ENCODE measurements around the gene ASCC3.
"Not testable (repeated sequence)": the region's sequence is repeated elsewhere in the genome, so short reads cannot be mapped to it uniquely, and the experiment has no call there.

The ASCC3 gene

DNA sequence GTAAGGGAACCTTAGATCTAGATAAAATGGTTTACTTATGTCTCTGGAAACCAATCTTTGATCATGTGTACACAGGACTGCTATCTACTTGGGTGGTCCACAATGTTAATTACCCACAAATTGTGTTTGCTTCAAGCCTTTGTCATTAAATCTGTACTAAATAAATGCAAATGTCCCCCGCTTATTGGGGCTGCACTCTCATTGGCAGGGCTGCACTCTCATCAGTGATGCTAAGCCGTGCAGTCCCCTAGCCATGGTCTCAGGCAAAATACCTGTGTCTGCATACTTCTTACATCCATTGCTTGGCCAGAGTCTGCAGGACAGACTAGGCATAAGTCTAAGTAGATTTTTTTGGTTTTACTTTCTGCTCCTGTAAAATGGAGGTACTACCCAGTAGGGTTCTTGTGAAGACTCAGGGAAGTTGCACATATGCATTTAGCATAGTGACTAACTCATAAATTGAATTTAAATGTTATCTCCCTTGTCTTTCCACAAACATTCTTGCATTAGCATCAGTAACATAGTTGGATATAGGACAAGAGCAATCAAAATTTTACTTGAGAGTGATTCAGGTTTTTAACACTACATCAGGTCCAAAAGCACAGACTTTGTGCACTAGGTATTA lies 117.4 kb downstream of the ASCC3 start:
- H3K9ac ChIP-seq (ENCODE audit: low read depth, low read length) = no peak overlapping the region
- no peaks in the 10 kb centered on the region for H4K20me1 ChIP-seq (ENCODE audit: insufficient read depth, low read length)
- no peaks in the 10 kb centered on the region for H3K79me2 ChIP-seq (ENCODE audit: insufficient read depth, low read length)
- no peak for ATAC-seq (ENCODE audit: insufficient read depth, low read depth)
- no peaks in the 10 kb centered on the region for H3K4me1 ChIP-seq (ENCODE audit: insufficient read depth, low read length)
- peaks cover 76% of the 10 kb centered on the region for H3K36me3 ChIP-seq (ENCODE audit: insufficient read depth, low read length)
- TF ChIP-seq EZH2 (IDR thresholded peaks at IDR 0.05; ENCODE audit: borderline replicate concordance, low read depth, low read length, severe bottlenecking) = no peak
- TF ChIP-seq, protein P1, sequence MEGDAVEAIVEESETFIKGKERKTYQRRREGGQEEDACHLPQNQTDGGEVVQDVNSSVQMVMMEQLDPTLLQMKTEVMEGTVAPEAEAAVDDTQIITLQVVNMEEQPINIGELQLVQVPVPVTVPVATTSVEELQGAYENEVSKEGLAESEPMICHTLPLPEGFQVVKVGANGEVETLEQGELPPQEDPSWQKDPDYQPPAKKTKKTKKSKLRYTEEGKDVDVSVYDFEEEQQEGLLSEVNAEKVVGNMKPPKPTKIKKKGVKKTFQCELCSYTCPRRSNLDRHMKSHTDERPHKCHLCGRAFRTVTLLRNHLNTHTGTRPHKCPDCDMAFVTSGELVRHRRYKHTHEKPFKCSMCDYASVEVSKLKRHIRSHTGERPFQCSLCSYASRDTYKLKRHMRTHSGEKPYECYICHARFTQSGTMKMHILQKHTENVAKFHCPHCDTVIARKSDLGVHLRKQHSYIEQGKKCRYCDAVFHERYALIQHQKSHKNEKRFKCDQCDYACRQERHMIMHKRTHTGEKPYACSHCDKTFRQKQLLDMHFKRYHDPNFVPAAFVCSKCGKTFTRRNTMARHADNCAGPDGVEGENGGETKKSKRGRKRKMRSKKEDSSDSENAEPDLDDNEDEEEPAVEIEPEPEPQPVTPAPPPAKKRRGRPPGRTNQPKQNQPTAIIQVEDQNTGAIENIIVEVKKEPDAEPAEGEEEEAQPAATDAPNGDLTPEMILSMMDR (IDR thresholded peaks at IDR 0.05; ENCODE audit: borderline replicate concordance, extremely low read depth, low read length, poor library complexity, severe bottlenecking) = no peak
- H3K4me2 ChIP-seq (ENCODE audit: insufficient read depth, low read length) = no peak overlapping the region
- DNase-seq = no peak
- H3K27me3 ChIP-seq (ENCODE audit: insufficient read depth, low read length, poor library complexity) = no peaks in the 10 kb centered on the region
- H3K27ac ChIP-seq (ENCODE audit: low read length) = no peak overlapping the region
- H3K4me3 ChIP-seq (ENCODE audit: low read depth in 1 of 2, low read length in 2 of 2) = no peak overlapping the region
- H3K9me3 ChIP-seq (ENCODE audit: insufficient read depth, low read length, severe bottlenecking) = peaks cover 26% of the 10 kb centered on the region
- no peak overlapping the region for H2AFZ ChIP-seq (ENCODE audit: low read depth, low read length)

DNA sequence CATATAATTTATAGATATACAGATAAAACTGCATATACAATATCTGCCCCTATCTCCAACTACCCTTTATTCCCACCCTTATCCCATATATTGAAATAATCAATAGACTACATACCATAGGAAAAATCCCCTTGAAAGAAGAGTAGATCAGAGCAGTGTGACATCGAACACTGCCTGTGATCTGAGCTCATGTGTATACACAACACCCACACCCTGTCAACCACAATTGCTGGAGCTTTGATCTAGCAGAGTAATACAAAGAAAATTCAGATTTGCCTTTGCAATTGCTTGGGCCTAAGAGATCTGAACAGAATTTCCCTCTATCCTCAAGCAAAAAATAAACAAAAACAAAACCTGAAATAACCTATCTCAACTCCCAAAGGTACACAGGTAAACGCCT lies 119.3 kb downstream of the ASCC3 start:
- no peak for ATAC-seq (ENCODE audit: insufficient read depth, low read depth)
- Histone ChIP-seq H3K27me3 (ENCODE audit: insufficient read depth, low read length, poor library complexity) (no peaks in the 10 kb centered on the region), H3K79me2 (ENCODE audit: insufficient read depth, low read length) (no peaks in the 10 kb centered on the region), H3K4me1 (ENCODE audit: insufficient read depth, low read length) (no peaks in the 10 kb centered on the region), H3K4me3 (ENCODE audit: low read depth in 1 of 2, low read length in 2 of 2) (no peak overlapping the region), H3K4me2 (ENCODE audit: insufficient read depth, low read length) (no peak overlapping the region), H2AFZ (ENCODE audit: low read depth, low read length) (no peak overlapping the region), H3K27ac (ENCODE audit: low read length) (no peak overlapping the region), H4K20me1 (ENCODE audit: insufficient read depth, low read length) (no peaks in the 10 kb centered on the region), H3K36me3 (ENCODE audit: insufficient read depth, low read length) (peaks cover 76% of the 10 kb centered on the region), H3K9ac (ENCODE audit: low read depth, low read length) (no peak overlapping the region), H3K9me3 (ENCODE audit: insufficient read depth, low read length, severe bottlenecking) (peaks cover 26% of the 10 kb centered on the region)
- TF ChIP-seq, protein P1 (IDR thresholded peaks at IDR 0.05; ENCODE audit: borderline replicate concordance, extremely low read depth, low read length, poor library complexity, severe bottlenecking) = no peak
- no peak for TF ChIP-seq EZH2 (IDR thresholded peaks at IDR 0.05; ENCODE audit: borderline replicate concordance, low read depth, low read length, severe bottlenecking)
- no peak for DNase-seq

DNA sequence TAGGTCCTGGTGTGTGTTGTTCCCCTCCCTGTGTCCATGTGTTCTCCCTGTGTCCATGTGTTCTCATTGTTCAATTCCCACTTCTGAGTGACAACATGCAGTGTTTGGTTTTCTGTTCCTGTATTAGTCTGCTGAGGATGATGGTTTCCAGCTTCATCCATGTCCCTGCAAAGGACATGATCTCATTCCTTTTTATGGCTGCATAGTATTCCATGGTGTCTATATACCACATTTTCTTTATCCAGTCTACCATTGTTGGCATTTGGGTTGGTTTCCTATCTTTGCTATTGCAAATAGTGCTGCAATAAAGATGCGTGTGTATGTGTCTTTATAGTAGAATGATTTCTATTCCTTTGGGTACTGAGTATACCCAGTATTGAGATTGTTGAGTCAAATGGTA lies 122.7 kb downstream of the ASCC3 start:
- H3K4me1 ChIP-seq (ENCODE audit: insufficient read depth, low read length); H3K27ac ChIP-seq (ENCODE audit: low read length); H3K9me3 ChIP-seq (ENCODE audit: insufficient read depth, low read length, severe bottlenecking); H3K4me2 ChIP-seq (ENCODE audit: insufficient read depth, low read length); H4K20me1 ChIP-seq (ENCODE audit: insufficient read depth, low read length); H3K27me3 ChIP-seq (ENCODE audit: insufficient read depth, low read length, poor library complexity); H3K9ac ChIP-seq (ENCODE audit: low read depth, low read length); H2AFZ ChIP-seq (ENCODE audit: low read depth, low read length); H3K79me2 ChIP-seq (ENCODE audit: insufficient read depth, low read length); H3K4me3 ChIP-seq (ENCODE audit: low read depth in 1 of 2, low read length in 2 of 2); DNase-seq; ATAC-seq (ENCODE audit: insufficient read depth, low read depth): not testable (repeated sequence)
- peaks cover 56% of the 10 kb centered on the region for H3K36me3 ChIP-seq (ENCODE audit: insufficient read depth, low read length)

DNA sequence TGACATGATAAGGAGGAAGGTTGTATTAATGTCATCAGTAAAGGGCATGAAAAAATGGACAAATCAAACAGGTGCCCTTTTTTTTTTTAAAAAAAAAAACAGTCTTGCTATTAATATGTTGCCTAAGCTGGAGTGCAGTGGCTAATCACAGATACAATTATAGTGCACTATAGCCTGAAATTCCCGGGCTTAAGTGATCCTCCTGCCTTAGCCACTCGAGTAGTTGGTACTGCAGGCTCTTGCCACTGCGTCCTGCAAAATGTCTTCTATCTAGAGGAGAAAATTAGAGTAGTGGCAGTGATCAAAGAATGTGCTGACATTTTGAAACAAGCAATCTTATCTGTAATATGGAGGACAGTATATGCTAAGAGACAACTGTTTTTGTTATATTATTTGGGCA lies 127.7 kb downstream of the ASCC3 start:
- DNase-seq (no peak), ATAC-seq (ENCODE audit: insufficient read depth, low read depth) (no peak)
- H3K27ac ChIP-seq (ENCODE audit: low read length) = no peak overlapping the region
- no peaks in the 10 kb centered on the region for H3K4me1 ChIP-seq (ENCODE audit: insufficient read depth, low read length)
- peaks cover 45% of the 10 kb centered on the region; the same call in 1 of the 2 replicates for H3K36me3 ChIP-seq (ENCODE audit: insufficient read depth, low read length)
- no peaks in the 10 kb centered on the region for H3K79me2 ChIP-seq (ENCODE audit: insufficient read depth, low read length)
- no peaks in the 10 kb centered on the region for H3K27me3 ChIP-seq (ENCODE audit: insufficient read depth, low read length, poor library complexity)
- H3K9ac ChIP-seq (ENCODE audit: low read depth, low read length) = no peak overlapping the region
- H3K9me3 ChIP-seq (ENCODE audit: insufficient read depth, low read length, severe bottlenecking) = no peaks in the 10 kb centered on the region
- H3K4me3 ChIP-seq (ENCODE audit: low read depth in 1 of 2, low read length in 2 of 2) = no peak overlapping the region
- TF ChIP-seq EZH2 (IDR thresholded peaks at IDR 0.05; ENCODE audit: borderline replicate concordance, low read depth, low read length, severe bottlenecking) = no peak
- TF ChIP-seq, protein P1 (IDR thresholded peaks at IDR 0.05; ENCODE audit: borderline replicate concordance, extremely low read depth, low read length, poor library complexity, severe bottlenecking) = no peak
- H3K4me2 ChIP-seq (ENCODE audit: insufficient read depth, low read length) = no peak overlapping the region
- no peak overlapping the region for H2AFZ ChIP-seq (ENCODE audit: low read depth, low read length)
- H4K20me1 ChIP-seq (ENCODE audit: insufficient read depth, low read length) = no peaks in the 10 kb centered on the region
